Uterus (tissue), 4 donors: ENCODE measurements around the gene RELB. TPM values are rescaled to one million over a fixed set of nuclear protein-coding genes. Genes with fewer than 3 reads are reported as not detected.

ENCODE experiments used
- DNase-seq, 2 donors: peaks; one replicate each; pipeline ENCODE4 v3.0.0-alpha.2; 2019 to 2020
- H3K27ac ChIP-seq, 2 donors: fragments of 200-600 bp; sonication (generic); 1 replicate in 1 of 2; 2 replicates in 1 of 2; pipeline ENCODE4 v1.5.1; 2016 to 2018
- H3K27me3 ChIP-seq, 2 donors: fragments of 200-600 bp; sonication (generic); one replicate each; pipeline ENCODE4 v1.5.1; 2018 to 2019; ENCODE audit warnings: control low read depth in 1 of 2
- H3K36me3 ChIP-seq, 2 donors: fragments of 200-600 bp; sonication (generic); one replicate each; pipeline ENCODE4 v1.5.1; 2019; ENCODE audit warnings: control low read depth in 1 of 2
- H3K4me1 ChIP-seq, 2 donors: fragments of 200-600 bp; sonication (generic); one replicate each; pipeline ENCODE4 v1.5.1; 2018 to 2019; ENCODE audit warnings: control low read depth in 1 of 2
- H3K4me3 ChIP-seq, 2 donors: fragments of 200-600 bp; sonication (generic); 1 replicate in 1 of 2; 2 replicates in 1 of 2; pipeline ENCODE4 v1.5.1; 2018 to 2019; ENCODE audit warnings: mild to moderate bottlenecking in 1 of 2
- H3K9me3 ChIP-seq, 2 donors: fragments of 200-600 bp; sonication (generic); one replicate each; pipeline ENCODE4 v1.5.1; 2019; ENCODE audit warnings: control low read depth in 1 of 2
- CTCF ChIP-seq, 4 experiments: fragments of 200-600 bp in 2 of 4; fragments of 450-650 bp in 2 of 4; sonication (generic) in 2 of 4; IDR thresholded peaks; one replicate each; pipeline ENCODE4 v1.5.1; 2016 to 2019; ENCODE audit warnings: antibody characterized with exemption in 4 of 4, mild to moderate bottlenecking in 2 of 4, moderate library complexity in 1 of 4
- POLR2A ChIP-seq, 2 donors: fragments of 450-650 bp; IDR thresholded peaks; one replicate each; pipeline ENCODE4 v1.6.1; 2016; ENCODE audit warnings: antibody characterized with exemption in 2 of 2, mild to moderate bottlenecking in 1 of 2, moderate library complexity in 1 of 2
- intact Hi-C: fragments of 100-400 bp; cut with DNase I; formaldehyde crosslinking; loops from one replicate; pipeline ENCODE4 v1.15.1; 2023; ENCODE audit warnings: low total_unique reads
- total RNA-seq, 4 donors: library from RNA; depleted of rRNA in 3 of 4; stranded (reverse); fragments of >200 nt in 3 of 4; gene quantifications; one replicate each; pipeline versions ENCODE4 v1.1.0 to v1.2.4, GENCODE V29; 2014 to 2023
- donor health status: DM: yes; HTN: yes; CAD: no.

RELB gene
- total RNA-seq, 4 donors from 2014 or later: 1.0 to 52.4 (median 13.9) TPM

DNA sequence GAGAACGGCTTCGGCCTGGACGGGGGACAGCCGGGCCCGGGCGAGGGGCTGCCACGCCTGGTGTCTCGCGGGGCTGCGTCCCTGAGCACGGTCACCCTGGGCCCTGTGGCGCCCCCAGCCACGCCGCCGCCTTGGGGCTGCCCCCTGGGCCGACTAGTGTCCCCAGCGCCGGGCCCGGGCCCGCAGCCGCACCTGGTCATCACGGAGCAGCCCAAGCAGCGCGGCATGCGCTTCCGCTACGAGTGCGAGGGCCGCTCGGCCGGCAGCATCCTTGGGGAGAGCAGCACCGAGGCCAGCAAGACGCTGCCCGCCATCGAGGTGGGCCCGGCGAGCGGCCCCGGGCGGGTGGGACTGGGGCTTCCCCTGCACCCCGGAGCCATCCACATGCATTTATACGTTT is 10.7 kb downstream of the RELB start:
- Histone ChIP-seq H3K27ac (no peak overlapping the region), H3K36me3 (no peaks in the 10 kb centered on the region), H3K4me1 (no peaks in the 10 kb centered on the region), H3K4me3 (no peak overlapping the region), H3K9me3 (no peaks in the 10 kb centered on the region), H3K27me3 (no peaks in the 10 kb centered on the region)
- DNase-seq: no peak
- intact Hi-C loops: no loop called here
- TF ChIP-seq CTCF (IDR thresholded peaks at IDR 0.05): no peak
- TF ChIP-seq POLR2A (IDR thresholded peaks at IDR 0.05): no peak

DNA sequence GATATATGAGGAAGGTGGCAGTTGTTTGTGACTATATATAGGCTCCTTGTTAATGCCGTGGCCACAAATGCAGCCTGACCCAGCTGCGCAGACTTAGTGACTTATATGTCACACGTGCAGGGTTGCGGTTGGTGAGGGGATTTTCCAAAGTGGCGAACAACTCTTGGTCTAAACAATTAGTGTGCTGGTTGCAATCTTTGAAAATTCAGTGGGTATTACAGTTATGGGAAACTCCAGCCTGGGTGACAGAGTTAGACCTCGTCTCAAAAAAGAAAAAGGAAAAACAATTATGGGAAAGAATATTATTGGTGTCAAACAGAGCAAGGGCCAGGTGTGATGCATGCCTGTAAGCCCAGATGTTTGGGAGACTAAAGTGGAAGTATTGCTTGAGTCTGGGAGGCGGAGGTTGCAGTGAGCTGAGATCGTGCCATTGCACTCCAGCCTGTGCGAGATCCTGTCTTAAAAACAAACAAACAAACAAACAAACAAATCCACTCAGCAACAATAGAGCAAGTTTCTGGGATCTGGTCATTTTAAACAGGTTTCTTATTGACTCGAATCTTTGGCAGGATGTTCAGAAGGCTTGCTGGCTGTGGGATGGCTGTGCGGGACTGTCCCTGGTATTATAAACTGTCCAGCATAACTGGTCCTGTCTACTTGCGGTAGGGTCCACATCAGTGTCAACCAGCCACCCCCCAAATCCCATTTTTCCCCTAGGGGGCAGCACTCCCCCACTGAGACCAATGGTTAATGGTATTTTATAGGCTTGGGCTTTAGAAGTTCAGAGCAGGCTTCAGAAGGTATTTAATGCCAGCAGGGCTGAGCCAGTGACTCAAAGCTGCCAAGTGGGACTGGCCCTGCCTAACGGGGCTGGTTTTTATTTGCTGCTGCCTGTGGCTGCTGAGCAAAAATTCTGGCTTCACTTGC is 15.4 kb downstream of the RELB start:
- Histone ChIP-seq H3K9me3 (no peaks in the 10 kb centered on the region), H3K27me3 (no peaks in the 10 kb centered on the region), H3K4me3 (no peak overlapping the region), H3K27ac (no peak overlapping the region), H3K4me1 (no peaks in the 10 kb centered on the region), H3K36me3 (no peaks in the 10 kb centered on the region)
- intact Hi-C loops: no loop called here
- TF ChIP-seq CTCF (IDR thresholded peaks at IDR 0.05) (peak; percentile 40 to 49 (median 42)), POLR2A (IDR thresholded peaks at IDR 0.05) (no peak)
- peak in 1 of 2 donors; percentile 50 for DNase-seq

DNA sequence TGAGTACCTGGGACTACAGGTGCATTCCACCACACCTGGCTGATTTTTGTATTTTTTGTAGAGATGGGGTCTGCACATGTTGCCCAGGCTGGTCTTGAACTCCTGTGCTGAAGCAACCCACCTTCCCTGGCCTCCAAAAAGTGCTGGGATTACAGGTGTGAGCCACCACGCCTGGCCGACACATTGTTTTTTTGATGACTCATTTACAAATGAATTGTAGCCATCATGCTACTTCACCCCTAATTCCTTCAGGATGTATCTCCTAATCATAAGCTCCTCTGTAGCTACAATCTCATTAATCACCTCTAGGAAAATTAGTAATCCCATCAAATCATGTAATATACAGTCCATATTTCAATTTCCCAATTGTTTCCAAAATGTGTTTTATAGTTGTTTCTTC is 17.9 kb downstream of the RELB start:
- no peak for DNase-seq
- no peaks in the 10 kb centered on the region for H3K36me3 ChIP-seq

GRCh38 chr19:45020071-45020470 is 18.8 kb downstream of the RELB start:
- no peaks in the 10 kb centered on the region for H3K27me3 ChIP-seq
- no peak for TF ChIP-seq CTCF (IDR thresholded peaks at IDR 0.05)
- TF ChIP-seq POLR2A (IDR thresholded peaks at IDR 0.05): no peak
- intact Hi-C loops: no loop called here
- no peaks in the 10 kb centered on the region for H3K9me3 ChIP-seq
- H3K4me1 ChIP-seq: no peaks in the 10 kb centered on the region
- DNase-seq: no peak
- H3K4me3 ChIP-seq: no peak overlapping the region
- no peaks in the 10 kb centered on the region for H3K36me3 ChIP-seq
- no peak overlapping the region for H3K27ac ChIP-seq

More for the DNA sequence above, 17.9 kb downstream of the RELB start:
- intact Hi-C loops: no loop called here
- no peak for TF ChIP-seq CTCF (IDR thresholded peaks at IDR 0.05)
- TF ChIP-seq POLR2A (IDR thresholded peaks at IDR 0.05): no peak
- Histone ChIP-seq H3K27me3 (no peaks in the 10 kb centered on the region), H3K4me1 (no peaks in the 10 kb centered on the region), H3K27ac (no peak overlapping the region), H3K4me3 (no peak overlapping the region), H3K9me3 (no peaks in the 10 kb centered on the region)

- no peak for TF ChIP-seq CTCF (IDR thresholded peaks at IDR 0.05)
- no peak for TF ChIP-seq POLR2A (IDR thresholded peaks at IDR 0.05)
Measured at GRCh38 chr19:45021971-45022370, 20.7 kb downstream of the RELB start.

More at GRCh38 chr19:45021971-45022370, 20.7 kb downstream of the RELB start:
- no peak overlapping the region for H3K27ac ChIP-seq
- no peaks in the 10 kb centered on the region for H3K4me1 ChIP-seq
- H3K9me3 ChIP-seq: no peaks in the 10 kb centered on the region
- intact Hi-C loops: no loop called here
- no peak for DNase-seq
- no peaks in the 10 kb centered on the region for H3K27me3 ChIP-seq
- H3K4me3 ChIP-seq: no peak overlapping the region
- no peaks in the 10 kb centered on the region for H3K36me3 ChIP-seq
